PC-9 (cell line): ENCODE data around the gene CNTN5.

Experiments used
- EZH2 ChIP-seq: fragments of 200-600 bp; sonication (generic); IDR thresholded peaks from 2 replicates; pipeline ENCODE4 v1.8.0; 2017; ENCODE audit warnings: antibody characterized with exemption, low read depth
- TF ChIP-seq, protein P1 (sequence below): fragments of 200-600 bp; sonication (generic); conservative IDR thresholded peaks from 2 replicates; pipeline ENCODE4 v1.6.1; 2017; ENCODE audit warnings: mixed run types, antibody characterized with exemption, mild to moderate bottlenecking, moderate library complexity

DNA sequence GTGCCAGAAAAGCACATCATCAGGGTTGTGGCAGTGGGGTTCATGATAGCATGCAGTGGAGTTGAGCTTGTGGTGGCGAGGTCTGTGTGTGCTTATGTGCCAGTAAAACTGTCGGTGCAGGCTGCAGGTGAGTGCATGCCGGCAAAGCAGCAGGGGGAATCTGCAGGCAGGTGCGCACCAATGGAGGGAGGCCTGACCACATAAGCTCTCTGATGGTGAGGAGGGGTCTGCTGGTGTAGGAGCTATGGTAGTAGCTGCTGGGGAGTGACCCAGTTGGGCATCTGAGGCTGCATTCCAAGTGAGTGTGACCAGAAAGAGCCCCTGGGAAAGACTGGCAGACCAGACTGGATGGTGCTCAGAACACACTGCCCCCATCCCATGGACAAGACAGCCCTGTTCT is 121.5 kb downstream of the CNTN5 start:
- TF ChIP-seq, protein P1, sequence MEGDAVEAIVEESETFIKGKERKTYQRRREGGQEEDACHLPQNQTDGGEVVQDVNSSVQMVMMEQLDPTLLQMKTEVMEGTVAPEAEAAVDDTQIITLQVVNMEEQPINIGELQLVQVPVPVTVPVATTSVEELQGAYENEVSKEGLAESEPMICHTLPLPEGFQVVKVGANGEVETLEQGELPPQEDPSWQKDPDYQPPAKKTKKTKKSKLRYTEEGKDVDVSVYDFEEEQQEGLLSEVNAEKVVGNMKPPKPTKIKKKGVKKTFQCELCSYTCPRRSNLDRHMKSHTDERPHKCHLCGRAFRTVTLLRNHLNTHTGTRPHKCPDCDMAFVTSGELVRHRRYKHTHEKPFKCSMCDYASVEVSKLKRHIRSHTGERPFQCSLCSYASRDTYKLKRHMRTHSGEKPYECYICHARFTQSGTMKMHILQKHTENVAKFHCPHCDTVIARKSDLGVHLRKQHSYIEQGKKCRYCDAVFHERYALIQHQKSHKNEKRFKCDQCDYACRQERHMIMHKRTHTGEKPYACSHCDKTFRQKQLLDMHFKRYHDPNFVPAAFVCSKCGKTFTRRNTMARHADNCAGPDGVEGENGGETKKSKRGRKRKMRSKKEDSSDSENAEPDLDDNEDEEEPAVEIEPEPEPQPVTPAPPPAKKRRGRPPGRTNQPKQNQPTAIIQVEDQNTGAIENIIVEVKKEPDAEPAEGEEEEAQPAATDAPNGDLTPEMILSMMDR = no peak
- TF ChIP-seq EZH2 = no peak
